HG03432 (cell line): ENCODE measurements around the gene RUSF1.

Experiments used
- ATAC-seq: cut with Tn5 transposase; IDR thresholded peaks from one replicate; pipeline ENCODE4 v1.9.1; 2021; ENCODE audit warnings: mild to moderate bottlenecking, moderate library complexity; ENCODE audit not compliant: unreplicated experiment

RUSF1 gene

DNA sequence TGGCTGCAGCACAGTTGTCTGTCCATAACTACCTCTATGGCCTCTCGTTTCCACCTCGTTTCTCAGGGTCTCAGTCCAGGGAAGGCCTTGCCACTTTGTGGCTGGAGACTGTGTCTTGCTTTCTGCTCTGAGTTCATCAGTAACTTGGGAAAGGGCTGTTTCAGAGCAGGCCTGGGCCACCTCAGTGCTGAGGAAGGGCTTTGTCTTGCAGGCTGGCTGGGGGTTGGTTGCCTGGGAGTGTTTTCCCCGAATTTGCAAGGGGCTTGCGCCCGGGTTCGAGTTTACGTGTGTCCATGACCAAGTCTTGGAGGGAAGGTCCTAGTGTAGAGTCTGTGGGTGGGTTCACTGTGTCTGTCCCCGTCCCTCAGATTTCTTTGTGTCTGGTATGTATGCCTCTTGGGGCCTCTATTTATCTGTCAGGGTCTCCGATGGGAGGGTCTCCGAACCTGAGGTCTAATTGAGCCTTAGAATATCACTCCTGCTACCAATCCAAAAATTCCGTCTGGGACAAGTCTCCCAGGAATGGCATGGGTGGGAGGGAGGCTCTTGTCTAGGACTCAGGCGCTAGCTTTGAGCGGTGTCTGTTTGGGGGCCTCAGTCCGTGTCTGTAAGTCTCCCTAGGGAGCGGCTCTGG is 36.8 kb downstream of the RUSF1 start:
- ATAC-seq = no peak

GRCh38 chr16:31470615-31471014 is 37.6 kb downstream of the RUSF1 start:
- ATAC-seq = no peak

DNA sequence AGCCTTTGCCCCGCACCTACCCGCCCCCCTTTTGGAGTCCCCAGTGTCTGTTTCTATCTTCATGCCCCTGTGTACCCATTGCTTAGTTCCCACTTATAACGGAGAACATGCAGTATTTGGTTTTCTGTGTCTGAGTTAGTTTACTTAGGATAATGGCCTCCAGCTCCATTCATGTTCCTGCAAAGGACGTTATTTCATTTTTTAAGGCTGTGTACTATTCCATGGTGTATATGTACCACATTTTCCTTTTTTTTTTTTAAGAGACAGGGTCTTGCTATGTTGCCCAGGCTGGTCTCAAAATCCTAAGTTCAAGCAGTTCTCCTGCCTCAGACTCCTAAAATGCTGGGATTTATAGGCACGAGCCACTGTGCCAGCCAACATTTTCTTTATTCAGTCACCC is 40.3 kb downstream of the RUSF1 start:
- no peak for ATAC-seq

DNA sequence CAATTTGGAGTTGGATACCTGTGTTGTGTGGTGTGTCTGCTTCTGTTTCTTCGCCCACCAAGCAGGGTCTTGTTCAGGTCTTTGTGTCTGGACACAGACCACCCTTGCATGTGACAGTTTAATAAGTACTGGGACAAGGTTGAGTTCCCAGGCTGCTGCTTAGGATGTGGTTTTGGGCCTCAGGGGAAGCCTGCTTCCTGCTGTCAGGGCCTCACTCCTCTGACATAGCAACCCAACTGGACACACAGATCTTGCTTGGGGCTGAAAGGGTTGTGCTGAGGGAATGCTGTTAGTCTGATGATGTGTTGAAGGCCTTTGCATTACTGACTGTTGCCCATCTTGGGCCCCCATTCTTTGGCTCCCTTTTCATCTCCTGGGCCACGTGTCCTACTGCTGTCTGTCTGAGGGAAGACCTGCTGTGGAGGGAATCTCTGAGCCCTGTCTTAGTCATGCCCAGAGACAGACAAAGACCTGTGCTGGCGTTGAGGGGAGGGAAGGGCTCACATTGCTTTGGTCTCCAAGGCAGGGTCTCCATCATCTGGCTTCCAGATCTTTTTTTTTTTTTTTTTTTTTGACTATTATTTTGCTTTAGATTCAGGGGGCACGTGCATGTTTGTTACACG is 40.9 kb downstream of the RUSF1 start:
- ATAC-seq = peak; percentile 54

- ATAC-seq = no peak
These were observed 41.8 kb downstream of the RUSF1 start for GRCh38 chr16:31466381-31466841.

GRCh38 chr16:31465788-31466370 is 42.3 kb downstream of the RUSF1 start:
- no peak for ATAC-seq

DNA sequence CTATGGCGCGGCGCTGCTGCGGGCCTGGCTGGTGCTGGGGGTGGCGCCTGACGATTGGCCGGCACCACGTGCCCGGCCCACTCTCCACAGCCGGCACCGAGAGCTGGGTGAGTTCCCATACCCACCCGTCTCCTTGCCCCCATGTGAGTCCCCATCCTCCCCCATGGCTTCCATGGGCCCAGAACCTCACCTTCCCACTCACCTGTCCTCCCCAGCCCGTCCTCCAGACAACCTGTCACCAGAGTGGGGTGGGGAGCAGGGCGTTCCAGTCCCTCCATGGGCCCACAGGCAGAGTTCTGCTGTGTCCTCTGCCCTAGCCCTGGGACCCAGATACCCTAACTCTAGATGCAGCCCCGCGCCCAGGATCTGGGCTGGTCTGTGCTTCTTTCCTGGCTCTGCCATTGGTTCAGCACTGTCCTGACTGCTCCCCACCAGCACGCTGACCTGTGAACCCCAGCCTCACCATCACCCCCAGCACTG is 43.4 kb downstream of the RUSF1 start:
- no peak for ATAC-seq

DNA sequence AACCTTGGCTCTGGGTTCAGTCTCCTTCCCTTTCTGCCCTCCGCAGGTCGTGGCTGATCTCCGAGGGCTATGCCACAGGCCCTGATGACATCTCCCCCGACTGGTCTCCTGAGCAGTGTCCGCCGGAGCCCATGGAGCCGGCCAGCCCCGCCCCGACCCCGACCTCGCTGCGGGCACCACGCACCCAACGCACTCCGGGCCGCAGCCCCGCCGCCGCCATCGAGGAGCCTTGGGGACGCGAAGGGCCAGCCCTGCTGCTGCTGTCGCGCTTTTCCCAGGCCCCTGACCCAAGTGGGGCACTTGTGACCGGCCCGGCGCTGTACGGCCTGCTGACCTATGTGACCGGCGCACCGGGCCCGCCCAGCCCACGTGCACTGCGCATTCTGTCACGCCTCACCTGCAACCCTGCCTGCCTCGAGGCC is 43.8 kb downstream of the RUSF1 start:
- ATAC-seq = no peak

DNA sequence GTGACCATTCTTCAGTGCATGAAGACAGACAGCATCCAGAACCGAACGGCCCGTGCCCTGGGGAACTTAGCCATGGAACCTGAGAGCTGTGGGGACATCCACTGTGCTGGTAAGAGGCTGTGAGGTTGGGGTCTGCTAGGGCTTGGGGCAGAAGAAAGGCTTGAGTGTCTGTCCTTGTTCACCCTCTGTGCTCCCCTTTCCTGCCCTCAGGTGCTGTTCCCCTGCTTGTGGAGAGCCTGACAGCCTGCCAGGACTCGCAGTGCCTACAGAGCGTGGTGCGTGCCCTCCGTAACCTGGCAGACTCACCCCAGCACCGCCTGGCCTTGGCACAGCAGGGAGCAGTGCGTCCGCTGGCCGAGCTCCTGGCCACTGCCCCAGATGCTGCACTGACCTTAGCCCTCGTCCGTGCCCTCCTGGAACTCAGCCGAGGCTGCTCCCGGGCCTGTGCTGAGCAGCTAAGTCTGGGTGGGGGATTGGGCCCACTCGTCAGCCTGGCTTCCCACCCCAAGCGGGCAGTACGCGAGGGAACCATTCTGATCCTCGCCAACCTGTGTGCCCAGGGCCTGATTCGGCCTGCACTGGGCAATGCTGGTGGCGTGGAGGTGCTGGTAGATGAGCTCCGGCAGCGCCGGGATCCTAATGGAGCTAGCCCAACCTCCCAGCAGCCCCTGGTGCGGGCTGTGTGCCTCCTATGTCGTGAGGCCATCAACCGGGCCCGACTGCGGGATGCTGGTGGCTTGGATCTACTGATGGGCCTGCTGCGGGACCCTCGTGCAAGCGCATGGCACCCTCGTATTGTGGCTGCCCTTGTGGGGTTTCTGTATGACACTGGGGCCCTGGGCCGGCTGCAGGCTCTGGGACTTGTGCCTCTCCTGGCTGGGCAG is 46.0 kb downstream of the RUSF1 start:
- ATAC-seq = no peak

DNA sequence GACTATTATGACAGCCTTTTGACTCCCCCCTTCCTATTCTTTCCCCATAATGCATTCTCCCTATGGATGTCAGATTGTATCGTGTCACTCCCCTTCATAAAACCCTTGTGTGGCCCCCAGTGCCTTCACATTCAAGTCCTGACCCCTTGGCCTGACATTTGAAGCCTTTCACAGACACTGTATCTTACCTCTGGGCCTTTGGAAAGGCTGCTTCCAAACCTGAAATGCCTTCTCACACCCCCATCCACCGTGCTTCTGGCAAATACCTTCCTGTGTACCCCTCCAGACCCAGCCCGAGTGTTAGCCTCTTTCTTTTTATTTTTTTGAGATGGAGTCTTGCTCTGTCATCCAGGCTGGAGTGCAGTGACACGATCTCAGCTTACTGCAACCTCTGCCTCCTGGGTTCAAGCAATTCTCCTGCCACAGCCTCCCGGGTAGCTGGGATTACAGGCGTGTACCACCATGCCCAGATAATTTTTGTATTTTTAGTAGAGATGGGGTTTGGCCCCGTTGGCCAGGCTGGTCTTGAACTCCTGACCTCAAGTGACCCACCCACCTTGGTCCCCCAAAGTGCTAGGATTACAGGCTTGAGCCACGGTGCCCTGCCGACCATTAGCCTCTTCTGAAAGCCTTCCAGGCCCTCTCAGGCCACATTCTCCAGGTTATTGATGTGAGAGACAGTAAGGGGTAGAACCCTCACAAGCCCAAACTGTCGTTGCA is 46.8 kb downstream of the RUSF1 start:
- no peak for ATAC-seq

GRCh38 chr16:31460582-31461002 is 47.6 kb downstream of the RUSF1 start:
- no peak for ATAC-seq

- peak; percentile 77 for ATAC-seq
These were observed 48.3 kb downstream of the RUSF1 start for GRCh38 chr16:31459687-31460581.

DNA sequence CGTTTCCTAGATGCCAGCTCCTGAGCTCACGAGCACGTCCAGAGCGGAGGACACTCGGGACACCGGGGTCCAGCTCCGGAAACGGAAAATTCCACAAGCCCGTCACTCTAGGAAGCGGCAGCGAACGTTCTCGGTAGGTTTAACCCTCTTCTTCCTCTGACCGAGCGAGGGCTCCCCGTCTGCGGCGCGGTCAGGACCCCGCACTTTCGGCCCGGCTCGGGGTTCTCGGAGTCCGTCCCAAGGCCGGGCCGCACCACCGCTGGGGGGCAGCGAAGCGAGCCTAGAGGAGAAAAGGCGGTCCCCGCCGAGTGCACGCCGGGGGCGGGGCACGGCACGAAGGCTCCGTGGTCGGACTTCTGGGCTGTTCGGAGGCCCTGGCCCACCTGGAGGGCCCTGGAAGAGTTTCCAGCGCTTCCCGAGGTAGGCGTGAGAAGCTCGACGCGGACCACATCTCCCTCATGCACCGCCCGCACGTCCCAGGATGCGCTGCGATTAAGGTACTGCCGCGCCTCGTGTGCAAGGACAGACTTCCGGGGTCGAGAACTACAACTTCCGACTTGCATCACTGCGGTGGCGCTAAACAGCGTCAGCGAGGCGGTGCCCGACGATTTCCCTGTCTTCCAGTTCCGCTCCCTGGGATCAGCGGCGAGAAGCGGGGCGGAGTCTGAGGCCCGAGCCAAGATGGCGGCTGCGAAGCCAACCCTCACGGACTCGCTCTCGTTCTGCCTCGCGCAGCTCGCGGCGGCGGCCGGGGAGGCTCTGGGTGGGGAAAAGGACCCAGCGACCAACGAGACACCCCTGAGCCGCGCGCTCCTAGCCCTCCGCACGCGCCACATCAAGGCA is 49.1 kb downstream of the RUSF1 start, which contains the start of gene ARMC5:
ARMC5 (plus strand) TSS at position 658 of the 843 bp plus-strand sequence; CDS start at position 682, 24 bp downstream.
- peak; percentile 81 for ATAC-seq

DNA sequence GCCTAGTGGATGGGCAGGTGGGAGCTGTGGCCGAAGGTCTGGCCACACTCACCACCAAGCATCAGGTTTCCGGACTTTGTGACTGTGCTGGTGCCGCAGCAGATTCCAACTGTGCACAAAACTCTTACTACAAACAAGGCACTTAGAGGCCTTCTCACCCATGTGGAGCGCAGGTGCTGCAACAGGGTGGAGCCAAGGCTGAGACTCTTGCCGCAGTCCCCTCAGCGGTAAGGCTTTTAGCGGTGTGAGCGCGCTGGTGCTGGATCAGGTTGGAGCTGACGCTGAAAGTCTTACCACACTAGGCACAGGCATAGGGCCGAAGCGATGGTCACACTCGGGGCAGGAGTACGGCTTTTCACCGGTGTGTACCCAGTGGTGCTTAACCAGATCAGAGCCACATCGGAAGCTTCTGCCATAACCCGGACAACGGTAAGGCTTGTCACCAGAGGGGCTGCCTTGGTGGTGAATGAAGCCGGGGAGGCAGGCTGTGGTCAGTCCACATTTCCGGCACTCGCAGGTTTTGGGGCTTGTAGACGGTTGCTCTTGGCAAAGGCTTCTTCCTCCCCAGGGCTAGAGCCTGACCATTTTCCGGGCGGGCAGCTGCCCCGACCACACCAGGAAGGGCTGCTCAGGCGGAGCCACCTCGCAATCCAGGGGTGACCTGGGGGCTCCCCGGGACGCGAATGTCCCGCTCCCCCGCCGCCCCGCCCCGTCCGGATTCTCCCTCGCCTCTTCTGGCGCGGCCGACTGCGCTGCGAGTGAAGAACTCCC is 49.9 kb downstream of the RUSF1 start:
- ATAC-seq = peak; percentile 8

- no peak for ATAC-seq
These were observed 51.2 kb downstream of the RUSF1 start for GRCh38 chr16:31456988-31457360.

DNA sequence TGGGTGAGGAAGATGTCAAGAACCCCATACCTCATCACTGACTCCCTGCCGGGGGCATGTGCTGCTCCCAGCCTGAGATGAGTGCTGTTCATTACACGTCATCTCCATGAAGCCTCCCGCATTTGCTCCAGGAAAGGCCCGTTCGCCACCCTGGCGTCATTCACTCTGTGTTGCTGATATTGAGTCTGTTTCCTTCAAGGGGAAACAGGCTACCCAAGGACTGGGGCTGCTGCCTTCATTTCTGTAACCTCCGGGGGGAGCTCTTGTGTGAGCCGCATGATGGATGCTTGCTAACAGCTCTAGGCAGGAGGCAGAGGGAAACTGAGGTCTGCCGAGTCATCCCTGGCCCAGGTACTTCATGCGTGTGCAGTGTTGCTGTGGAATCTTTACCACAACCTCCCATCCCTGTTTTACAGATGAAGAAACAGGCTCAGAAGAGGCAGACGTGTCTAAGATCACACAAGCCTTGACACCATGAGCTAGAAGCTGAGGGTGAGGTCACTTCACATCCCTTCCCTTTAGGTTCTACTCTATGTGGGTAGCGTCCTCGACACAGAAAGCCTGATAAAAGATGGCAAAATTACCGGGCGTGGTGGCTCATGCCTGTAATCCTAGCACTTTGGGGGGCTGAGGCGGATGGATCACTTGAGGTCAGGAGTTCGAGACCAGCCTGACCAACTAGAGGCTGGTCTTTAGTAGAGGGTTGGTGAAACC is 52.4 kb downstream of the RUSF1 start:
- ATAC-seq = no peak
